Activated CD4-positive, CD25-positive, alpha-beta regulatory T cell treated with anti-CD3 and anti-CD28 coated beads, Interleukin-2, amount 50 U/mL, for 16 hours (primary cell): Measurements from ENCODE around the gene FOXF1.

Experiments
- DNase-seq: peaks from one replicate; pipeline ENCODE4 v3.0.0-alpha.2; 2020; ENCODE audit warnings: low read depth, low spot score

Gene FOXF1

GRCh38 chr16:86556576-86556975, 46.2 kb downstream of the FOXF1 start:
- DNase-seq: no peak

- DNase-seq: no peak
Observed at GRCh38 chr16:86557587-86557986, 47.3 kb downstream of the FOXF1 start.

- no peak for DNase-seq
Observed at GRCh38 chr16:86558355-86559193, 48.2 kb downstream of the FOXF1 start.

- no peak for DNase-seq
Observed at GRCh38 chr16:86559802-86560305, 49.5 kb downstream of the FOXF1 start.

- DNase-seq: no peak
Observed at GRCh38 chr16:86562356-86562755, 52.0 kb downstream of the FOXF1 start.

- DNase-seq: peak; percentile 76
Observed at GRCh38 chr16:86563469-86564345, 53.4 kb downstream of the FOXF1 start.
